ENCODE data around the gene HTR4. TPM values are rescaled to one million over a fixed set of nuclear protein-coding genes. Genes with fewer than 3 reads are reported as not detected.

The HTR4 gene
- total RNA-seq, 1 experiment from 2014 or later: not detected

DNA sequence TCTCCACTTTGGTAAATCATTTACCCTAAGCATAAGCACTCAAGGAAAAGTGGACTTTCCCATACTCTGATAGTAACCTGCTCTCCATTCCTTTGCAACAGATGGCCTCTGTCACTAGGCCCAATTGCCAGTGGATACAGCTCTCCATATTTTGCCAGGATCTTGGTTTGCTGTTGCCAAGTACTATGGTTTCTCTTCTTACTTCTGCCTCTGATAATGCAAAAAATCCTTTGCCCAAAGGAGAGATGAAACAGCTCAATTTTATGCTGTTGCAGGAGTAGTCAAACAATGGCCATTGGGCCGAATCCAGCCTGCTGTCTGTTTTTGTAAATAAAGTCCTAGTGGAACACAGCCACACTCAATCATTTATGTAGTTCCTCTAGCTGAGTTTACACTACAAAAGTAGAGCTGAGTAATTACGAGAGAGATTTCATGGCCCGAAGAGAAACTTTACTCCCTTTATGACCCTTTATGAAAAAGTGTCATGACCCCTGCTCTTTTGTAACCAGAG lies 92.5 kb downstream of the HTR4 start:
- H3K4me3 ChIP-seq (replicated peaks in 1 of 2; ENCODE audit: low read depth in 1 of 2, low read length in 2 of 2): no peak overlapping the region
- no peak overlapping the region for H3K4me2 ChIP-seq (ENCODE audit: low read length)
- ChIA-PET POLR2A (no interaction called here), RAD21 (ENCODE audit: low non-redundant PET in 1 of 2, low total read pairs in 2 of 2, uncharacterized antibody in 2 of 2, unreplicated experiment in 2 of 2) (no interaction called here), CTCF (no interaction called here)
- H3K27me3 ChIP-seq (ENCODE audit: insufficient read depth, low read length): peaks cover 9% of the 10 kb centered on the region
- H3K9ac ChIP-seq (ENCODE audit: low read length): no peak overlapping the region
- no peaks in the 10 kb centered on the region for H3K9me2 ChIP-seq (ENCODE audit: insufficient read depth)
- no peaks in the 10 kb centered on the region for H4K20me1 ChIP-seq (ENCODE audit: insufficient read depth)
- H3K36me3 ChIP-seq (ENCODE audit: control insufficient read depth in 1 of 2, insufficient read depth in 2 of 2, low read length in 2 of 2): no peaks in the 10 kb centered on the region
- intact Hi-C loops (cut with micrococcal nuclease): no loop called here
- H3K9me3 ChIP-seq (ENCODE audit: control insufficient read depth in 1 of 2, insufficient read depth in 1 of 2, low read depth in 1 of 2, low read length in 2 of 2): no peaks in the 10 kb centered on the region
- no TSS peak for BruUV-seq (replicated peaks)
- ATAC-seq (no peak), DNase-seq (ENCODE audit: low read depth, low spot score) (no peak)
- no peak overlapping the region for H2AFZ ChIP-seq (ENCODE audit: low read depth, low read length, poor library complexity, severe bottlenecking)
- H3K79me2 ChIP-seq (ENCODE audit: insufficient read depth, low read length): no peaks in the 10 kb centered on the region
- H3K27ac ChIP-seq (ENCODE audit: low read depth, low read length): no peak overlapping the region
- TF ChIP-seq ZNF274 (IDR thresholded peaks at IDR 0.05; ENCODE audit: low read depth, low read length) (no peak), SRF (IDR thresholded peaks at IDR 0.05; ENCODE audit: low read depth) (no peak)
- TF ChIP-seq, protein P1, sequence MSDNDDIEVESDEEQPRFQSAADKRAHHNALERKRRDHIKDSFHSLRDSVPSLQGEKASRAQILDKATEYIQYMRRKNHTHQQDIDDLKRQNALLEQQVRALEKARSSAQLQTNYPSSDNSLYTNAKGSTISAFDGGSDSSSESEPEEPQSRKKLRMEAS (IDR thresholded peaks at IDR 0.05): no peak
- H3K4me1 ChIP-seq (ENCODE audit: control insufficient read depth in 1 of 2, insufficient read depth in 2 of 2, low read length in 2 of 2): no peaks in the 10 kb centered on the region

DNA sequence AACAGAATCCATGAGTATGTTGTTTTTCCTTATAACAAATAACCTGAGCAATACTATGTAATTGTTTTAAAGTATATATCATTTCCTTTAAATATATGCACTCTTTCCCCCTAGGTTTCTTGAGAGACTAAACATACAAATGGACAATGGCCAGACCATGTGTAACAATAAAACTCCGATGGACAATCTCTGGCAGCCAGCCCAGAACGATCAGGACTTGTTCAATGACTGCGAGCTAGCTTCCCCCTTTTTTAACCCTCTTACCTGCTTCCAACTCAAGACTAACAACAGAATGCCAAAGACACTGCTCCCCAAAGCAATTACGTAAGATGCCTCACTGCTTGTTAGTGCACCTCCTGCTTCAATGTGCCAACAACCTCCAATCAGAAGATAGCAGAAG lies 94.9 kb downstream of the HTR4 start:
- Histone ChIP-seq H3K4me1 (ENCODE audit: control insufficient read depth in 1 of 2, insufficient read depth in 2 of 2, low read length in 2 of 2) (no peaks in the 10 kb centered on the region), H4K20me1 (ENCODE audit: insufficient read depth) (no peaks in the 10 kb centered on the region), H3K4me2 (ENCODE audit: low read length) (no peak overlapping the region), H3K27ac (ENCODE audit: low read depth, low read length) (no peak overlapping the region), H2AFZ (ENCODE audit: low read depth, low read length, poor library complexity, severe bottlenecking) (no peak overlapping the region), H3K27me3 (ENCODE audit: insufficient read depth, low read length) (no peaks in the 10 kb centered on the region), H3K9ac (ENCODE audit: low read length) (no peak overlapping the region), H3K9me2 (ENCODE audit: insufficient read depth) (no peaks in the 10 kb centered on the region), H3K9me3 (ENCODE audit: control insufficient read depth in 1 of 2, insufficient read depth in 1 of 2, low read depth in 1 of 2, low read length in 2 of 2) (no peaks in the 10 kb centered on the region), H3K79me2 (ENCODE audit: insufficient read depth, low read length) (no peaks in the 10 kb centered on the region), H3K36me3 (ENCODE audit: control insufficient read depth in 1 of 2, insufficient read depth in 2 of 2, low read length in 2 of 2) (no peaks in the 10 kb centered on the region), H3K4me3 (replicated peaks in 1 of 2; ENCODE audit: low read depth in 1 of 2, low read length in 2 of 2) (no peak overlapping the region)
- ChIA-PET RAD21 (ENCODE audit: low non-redundant PET in 1 of 2, low total read pairs in 2 of 2, uncharacterized antibody in 2 of 2, unreplicated experiment in 2 of 2) (no interaction called here), CTCF (no interaction called here), POLR2A (no interaction called here)
- ATAC-seq: no peak
- DNase-seq (ENCODE audit: low read depth, low spot score): no peak
- TF ChIP-seq JUND (IDR thresholded peaks at IDR 0.05): no peak
- TF ChIP-seq, protein P2, sequence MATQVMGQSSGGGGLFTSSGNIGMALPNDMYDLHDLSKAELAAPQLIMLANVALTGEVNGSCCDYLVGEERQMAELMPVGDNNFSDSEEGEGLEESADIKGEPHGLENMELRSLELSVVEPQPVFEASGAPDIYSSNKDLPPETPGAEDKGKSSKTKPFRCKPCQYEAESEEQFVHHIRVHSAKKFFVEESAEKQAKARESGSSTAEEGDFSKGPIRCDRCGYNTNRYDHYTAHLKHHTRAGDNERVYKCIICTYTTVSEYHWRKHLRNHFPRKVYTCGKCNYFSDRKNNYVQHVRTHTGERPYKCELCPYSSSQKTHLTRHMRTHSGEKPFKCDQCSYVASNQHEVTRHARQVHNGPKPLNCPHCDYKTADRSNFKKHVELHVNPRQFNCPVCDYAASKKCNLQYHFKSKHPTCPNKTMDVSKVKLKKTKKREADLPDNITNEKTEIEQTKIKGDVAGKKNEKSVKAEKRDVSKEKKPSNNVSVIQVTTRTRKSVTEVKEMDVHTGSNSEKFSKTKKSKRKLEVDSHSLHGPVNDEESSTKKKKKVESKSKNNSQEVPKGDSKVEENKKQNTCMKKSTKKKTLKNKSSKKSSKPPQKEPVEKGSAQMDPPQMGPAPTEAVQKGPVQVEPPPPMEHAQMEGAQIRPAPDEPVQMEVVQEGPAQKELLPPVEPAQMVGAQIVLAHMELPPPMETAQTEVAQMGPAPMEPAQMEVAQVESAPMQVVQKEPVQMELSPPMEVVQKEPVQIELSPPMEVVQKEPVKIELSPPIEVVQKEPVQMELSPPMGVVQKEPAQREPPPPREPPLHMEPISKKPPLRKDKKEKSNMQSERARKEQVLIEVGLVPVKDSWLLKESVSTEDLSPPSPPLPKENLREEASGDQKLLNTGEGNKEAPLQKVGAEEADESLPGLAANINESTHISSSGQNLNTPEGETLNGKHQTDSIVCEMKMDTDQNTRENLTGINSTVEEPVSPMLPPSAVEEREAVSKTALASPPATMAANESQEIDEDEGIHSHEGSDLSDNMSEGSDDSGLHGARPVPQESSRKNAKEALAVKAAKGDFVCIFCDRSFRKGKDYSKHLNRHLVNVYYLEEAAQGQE (IDR thresholded peaks at IDR 0.05; ENCODE audit: low read depth): no peak
- TF ChIP-seq FOSL1 (IDR thresholded peaks at IDR 0.05; ENCODE audit: low read depth): no peak
- no peak for TF ChIP-seq RAD21 (IDR thresholded peaks at IDR 0.05; ENCODE audit: low read depth)
- no peak for TF ChIP-seq YY1 (IDR thresholded peaks at IDR 0.05; ENCODE audit: extremely low read depth, insufficient replicate concordance, low read depth, low read length)
- BruUV-seq (replicated peaks): no TSS peak
- intact Hi-C loops (cut with micrococcal nuclease): no loop called here
